LNCAP (cell line): ENCODE results near the gene HSPA1B.

ENCODE experiments used
- TF ChIP-seq, protein P1 (sequence below): fragments of 450-650 bp; IDR thresholded peaks from 2 replicates; pipeline ENCODE4 v1.5.1; 2017; ENCODE audit warnings: mild to moderate bottlenecking

The HSPA1B gene

GRCh38 chr6:31836474-31837368, 9.2 kb downstream of the HSPA1B start:
- TF ChIP-seq, protein P1, sequence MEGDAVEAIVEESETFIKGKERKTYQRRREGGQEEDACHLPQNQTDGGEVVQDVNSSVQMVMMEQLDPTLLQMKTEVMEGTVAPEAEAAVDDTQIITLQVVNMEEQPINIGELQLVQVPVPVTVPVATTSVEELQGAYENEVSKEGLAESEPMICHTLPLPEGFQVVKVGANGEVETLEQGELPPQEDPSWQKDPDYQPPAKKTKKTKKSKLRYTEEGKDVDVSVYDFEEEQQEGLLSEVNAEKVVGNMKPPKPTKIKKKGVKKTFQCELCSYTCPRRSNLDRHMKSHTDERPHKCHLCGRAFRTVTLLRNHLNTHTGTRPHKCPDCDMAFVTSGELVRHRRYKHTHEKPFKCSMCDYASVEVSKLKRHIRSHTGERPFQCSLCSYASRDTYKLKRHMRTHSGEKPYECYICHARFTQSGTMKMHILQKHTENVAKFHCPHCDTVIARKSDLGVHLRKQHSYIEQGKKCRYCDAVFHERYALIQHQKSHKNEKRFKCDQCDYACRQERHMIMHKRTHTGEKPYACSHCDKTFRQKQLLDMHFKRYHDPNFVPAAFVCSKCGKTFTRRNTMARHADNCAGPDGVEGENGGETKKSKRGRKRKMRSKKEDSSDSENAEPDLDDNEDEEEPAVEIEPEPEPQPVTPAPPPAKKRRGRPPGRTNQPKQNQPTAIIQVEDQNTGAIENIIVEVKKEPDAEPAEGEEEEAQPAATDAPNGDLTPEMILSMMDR = no peak

- TF ChIP-seq, protein P1 = no peak
Measured at GRCh38 chr6:31837369-31838113, 10.0 kb downstream of the HSPA1B start.

- TF ChIP-seq, protein P1 = no peak
Measured at GRCh38 chr6:31838968-31839367, 11.4 kb downstream of the HSPA1B start.

DNA sequence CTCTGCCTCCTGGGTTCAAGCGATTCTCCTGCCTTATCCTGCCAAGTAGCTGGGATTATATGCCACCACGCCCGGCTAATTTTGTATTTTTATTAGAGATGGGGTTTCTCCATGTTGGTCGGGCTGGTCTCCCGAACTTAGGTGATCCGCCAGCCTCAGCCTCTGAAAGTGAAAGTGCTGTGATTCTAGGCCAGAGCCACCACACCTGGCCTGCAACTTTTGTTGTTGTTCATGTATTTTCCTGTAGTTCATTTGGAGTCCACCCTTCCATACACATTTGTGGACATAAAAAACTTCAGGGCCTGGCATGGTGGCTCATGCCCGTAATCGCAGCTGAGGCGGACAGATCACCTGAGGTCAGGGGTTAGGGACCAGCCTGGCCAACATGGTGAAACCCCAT, 14.5 kb downstream of the HSPA1B start:
- TF ChIP-seq, protein P1 = no peak

GRCh38 chr6:31844507-31844906, 17.0 kb downstream of the HSPA1B start:
- TF ChIP-seq, protein P1 = no peak

DNA sequence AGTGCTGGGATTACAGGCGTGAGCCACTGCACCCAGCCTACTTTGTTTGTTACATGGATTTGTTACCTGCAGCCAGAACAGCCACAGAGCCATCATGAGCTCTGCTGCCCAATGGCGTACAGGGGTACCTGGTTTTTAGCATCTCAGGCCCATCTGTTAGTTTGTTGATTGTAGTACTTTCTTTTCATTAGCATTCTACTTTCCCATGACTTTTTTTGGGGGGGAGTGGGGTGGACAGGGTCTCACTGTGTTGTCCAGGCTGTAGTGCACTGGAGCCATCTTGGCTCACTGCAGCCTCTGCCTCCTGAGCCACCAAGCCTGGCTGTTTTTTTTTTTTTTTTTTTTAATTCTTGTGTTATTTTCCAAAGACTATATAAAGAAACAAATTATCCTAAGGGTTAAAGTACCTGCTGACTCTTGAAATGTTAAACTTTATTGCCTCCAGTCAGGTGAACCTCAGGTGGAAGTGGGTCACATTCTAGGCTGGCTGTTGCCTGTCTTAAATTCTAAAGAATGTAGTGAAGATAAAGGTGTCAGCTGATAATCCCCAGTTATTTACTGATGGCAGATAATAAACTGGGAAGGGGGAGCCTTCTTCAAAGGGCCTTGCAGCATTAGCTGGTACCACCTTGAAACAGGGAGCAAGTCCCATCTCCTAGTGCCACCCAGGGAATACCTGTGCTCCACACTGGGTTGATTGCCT, 19.9 kb downstream of the HSPA1B start:
- TF ChIP-seq, protein P1 = no peak

GRCh38 chr6:31850765-31851484, 23.4 kb downstream of the HSPA1B start:
- TF ChIP-seq, protein P1 = no peak
